Mucosa of descending colon (tissue), 3 donors: ENCODE data around the gene NCKAP5L. TPM values are rescaled to one million over a fixed set of nuclear protein-coding genes. Genes with fewer than 3 reads are reported as not detected.

Experiments
- ATAC-seq: fragments of 200-7000 bp; cut with Tn5 transposase; one replicate; pipeline ENCODE4 v1.9.1; 2020; ENCODE audit warnings: mild to moderate bottlenecking, moderate library complexity
- DNase-seq, 3 donors: peaks; one replicate each; pipeline ENCODE4 v3.0.0-alpha.2; 2020
- H3K36me3 ChIP-seq: fragments of 200-600 bp; one replicate; pipeline ENCODE4 v1.8.0; 2021; ENCODE audit warnings: low read depth, mild to moderate bottlenecking
- H3K4me1 ChIP-seq: fragments of 200-600 bp; one replicate; pipeline ENCODE4 v1.8.0; 2021; ENCODE audit warnings: low read depth, mild to moderate bottlenecking
- H3K4me3 ChIP-seq: fragments of 200-600 bp; one replicate; pipeline ENCODE4 v1.8.0; 2021; ENCODE audit warnings: mild to moderate bottlenecking
- H3K9me3 ChIP-seq: fragments of 200-600 bp; one replicate; pipeline ENCODE4 v1.8.0; 2021; ENCODE audit warnings: mild to moderate bottlenecking
- intact Hi-C, 2 donors: fragments of 100-400 bp; cut with DNase I in 1 of 2; cut with micrococcal nuclease in 1 of 2; formaldehyde crosslinking; loops; one replicate each; pipeline versions ENCODE4 v1.11.0 to v1.11.1; 2022; cut with DNase I, micrococcal nuclease
- total RNA-seq, 3 donors: library from RNA; stranded (reverse); fragmentation: NEBNext Ultra II Directional in 2 of 3; extraction: Animal tissue kit (Norgen Biotek cat#: 25700) in 2 of 3; gene quantifications; one replicate each; pipeline versions ENCODE4 v1.2.1 to v1.2.4, GENCODE V29; 2021 to 2023
- TF ChIP-seq, protein P1 (sequence below): fragments of 200-600 bp; IDR thresholded peaks from one replicate; pipeline ENCODE4 v1.8.0; 2022; ENCODE audit warnings: antibody characterized with exemption, mild to moderate bottlenecking
- donor health status: DM: no; HTN: no; CAD: no; lungs with moderate emphysema.
- donor health status: DM: no; HTN: no; CAD: no.
- donor health status: DM: no; HTN: yes; CAD: no.

The NCKAP5L gene
- total RNA-seq, 3 donors from 2014 or later, result 2.5 to 17.7 (median 4.7) TPM

DNA sequence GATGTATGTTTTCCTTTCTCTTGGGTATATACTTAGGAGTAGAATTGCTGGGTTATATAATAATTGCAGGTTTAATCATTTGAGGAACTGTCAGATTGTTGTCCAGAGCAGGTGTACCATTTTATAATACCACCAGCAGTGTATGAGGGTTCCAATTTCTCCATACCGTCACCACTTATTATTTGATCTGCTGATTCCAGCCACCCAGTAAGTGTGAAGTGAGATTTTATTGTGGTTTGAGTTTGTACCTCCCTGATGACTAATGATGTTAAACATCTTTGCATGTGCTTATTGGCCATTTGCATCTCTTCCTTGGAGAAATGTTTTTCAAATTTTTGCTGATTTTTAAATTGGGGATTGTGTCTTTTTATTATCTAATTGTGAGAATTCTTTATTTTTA, 15.1 kb downstream of the NCKAP5L start:
- Histone ChIP-seq H3K9me3 (no peaks in the 10 kb centered on the region), H3K4me3 (no peak overlapping the region), H3K4me1 (peaks cover 3% of the 10 kb centered on the region), H3K36me3 (no peaks in the 10 kb centered on the region)
- intact Hi-C loops, result no loop called here
- no peak for DNase-seq
- no peak for ATAC-seq
- TF ChIP-seq, protein P1, sequence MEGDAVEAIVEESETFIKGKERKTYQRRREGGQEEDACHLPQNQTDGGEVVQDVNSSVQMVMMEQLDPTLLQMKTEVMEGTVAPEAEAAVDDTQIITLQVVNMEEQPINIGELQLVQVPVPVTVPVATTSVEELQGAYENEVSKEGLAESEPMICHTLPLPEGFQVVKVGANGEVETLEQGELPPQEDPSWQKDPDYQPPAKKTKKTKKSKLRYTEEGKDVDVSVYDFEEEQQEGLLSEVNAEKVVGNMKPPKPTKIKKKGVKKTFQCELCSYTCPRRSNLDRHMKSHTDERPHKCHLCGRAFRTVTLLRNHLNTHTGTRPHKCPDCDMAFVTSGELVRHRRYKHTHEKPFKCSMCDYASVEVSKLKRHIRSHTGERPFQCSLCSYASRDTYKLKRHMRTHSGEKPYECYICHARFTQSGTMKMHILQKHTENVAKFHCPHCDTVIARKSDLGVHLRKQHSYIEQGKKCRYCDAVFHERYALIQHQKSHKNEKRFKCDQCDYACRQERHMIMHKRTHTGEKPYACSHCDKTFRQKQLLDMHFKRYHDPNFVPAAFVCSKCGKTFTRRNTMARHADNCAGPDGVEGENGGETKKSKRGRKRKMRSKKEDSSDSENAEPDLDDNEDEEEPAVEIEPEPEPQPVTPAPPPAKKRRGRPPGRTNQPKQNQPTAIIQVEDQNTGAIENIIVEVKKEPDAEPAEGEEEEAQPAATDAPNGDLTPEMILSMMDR, result no peak

DNA sequence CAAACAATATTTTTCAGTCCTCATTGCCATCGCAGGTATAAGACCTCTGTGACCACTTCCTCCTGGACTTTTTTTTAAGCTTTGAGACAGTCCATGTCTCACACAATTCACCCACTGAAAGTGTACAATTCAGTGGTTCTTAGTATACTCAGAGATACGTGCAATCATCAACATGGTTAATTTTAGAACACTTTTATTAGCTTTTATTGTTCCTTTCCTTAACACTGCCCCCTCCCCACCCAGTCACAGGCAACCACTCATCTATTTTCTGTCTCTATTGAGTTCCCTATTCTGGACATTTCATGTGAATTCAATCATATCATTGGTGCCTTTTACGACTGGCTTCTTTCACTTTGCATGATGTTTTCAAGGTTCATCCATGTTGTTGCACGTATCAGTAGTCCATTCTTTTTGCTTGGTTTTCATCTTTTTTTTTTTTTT, 16.2 kb downstream of the NCKAP5L start:
- H3K9me3 ChIP-seq, result no peaks in the 10 kb centered on the region
- intact Hi-C loops, result no loop called here
- ATAC-seq (no peak), DNase-seq (no peak)
- no peaks in the 10 kb centered on the region for H3K36me3 ChIP-seq
- peaks cover 3% of the 10 kb centered on the region for H3K4me1 ChIP-seq
- TF ChIP-seq, protein P1, result no peak
- no peak overlapping the region for H3K4me3 ChIP-seq

DNA sequence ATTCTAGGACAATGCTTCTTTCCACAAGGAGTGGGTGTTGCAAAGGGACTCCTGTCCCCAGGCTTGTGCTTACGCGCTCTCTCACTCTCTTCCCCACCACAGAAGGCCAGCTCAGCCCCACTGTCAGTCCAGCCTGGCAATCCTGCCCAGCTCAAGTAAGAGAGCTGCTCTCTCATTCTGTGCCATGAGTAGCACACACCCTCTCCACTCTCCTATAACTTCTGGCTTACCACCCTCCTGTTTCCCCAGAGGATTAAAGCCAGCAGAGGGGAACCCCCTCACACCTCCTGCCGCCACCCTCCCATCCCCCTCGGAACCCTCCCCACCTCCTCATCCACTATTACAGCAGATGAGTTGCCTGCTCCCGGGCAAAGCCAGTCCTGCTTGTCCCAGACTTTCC, 17.1 kb downstream of the NCKAP5L start:
- Histone ChIP-seq H3K9me3 (no peaks in the 10 kb centered on the region), H3K36me3 (no peaks in the 10 kb centered on the region), H3K4me1 (peaks cover 3% of the 10 kb centered on the region), H3K4me3 (no peak overlapping the region)
- TF ChIP-seq, protein P1, result no peak
- DNase-seq (no peak), ATAC-seq (no peak)
- intact Hi-C loops, result no loop called here

DNA sequence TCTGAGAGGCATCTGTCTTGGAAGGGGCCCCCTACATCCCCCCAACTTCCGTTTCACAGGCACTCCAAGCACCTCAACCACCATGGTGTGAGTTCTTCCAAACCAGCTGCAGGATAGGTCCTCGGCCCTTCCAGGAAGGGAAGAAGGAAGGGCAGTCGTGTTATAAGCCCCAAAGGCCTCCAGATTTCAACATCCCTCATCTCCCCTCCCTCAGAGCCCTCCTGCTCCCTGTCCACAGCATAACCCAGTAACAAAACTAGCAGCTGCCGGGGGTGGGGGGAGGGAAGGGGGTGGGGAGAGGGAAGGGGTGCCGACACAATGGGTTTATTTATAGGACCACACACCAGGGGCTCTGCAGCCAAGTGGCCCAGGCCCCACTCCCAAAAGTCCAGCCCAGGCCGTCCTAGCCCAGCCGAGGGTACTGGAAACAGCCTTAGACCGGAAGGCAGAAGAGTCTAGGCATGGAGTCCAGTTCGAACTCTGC, 18.3 kb downstream of the NCKAP5L start:
- ATAC-seq (no peak), DNase-seq (no peak)
- no peaks in the 10 kb centered on the region for H3K9me3 ChIP-seq
- no peak overlapping the region for H3K4me3 ChIP-seq
- H3K4me1 ChIP-seq, result peaks cover 3% of the 10 kb centered on the region
- H3K36me3 ChIP-seq, result no peaks in the 10 kb centered on the region
- TF ChIP-seq, protein P1, result no peak
- intact Hi-C loops, result no loop called here

DNA sequence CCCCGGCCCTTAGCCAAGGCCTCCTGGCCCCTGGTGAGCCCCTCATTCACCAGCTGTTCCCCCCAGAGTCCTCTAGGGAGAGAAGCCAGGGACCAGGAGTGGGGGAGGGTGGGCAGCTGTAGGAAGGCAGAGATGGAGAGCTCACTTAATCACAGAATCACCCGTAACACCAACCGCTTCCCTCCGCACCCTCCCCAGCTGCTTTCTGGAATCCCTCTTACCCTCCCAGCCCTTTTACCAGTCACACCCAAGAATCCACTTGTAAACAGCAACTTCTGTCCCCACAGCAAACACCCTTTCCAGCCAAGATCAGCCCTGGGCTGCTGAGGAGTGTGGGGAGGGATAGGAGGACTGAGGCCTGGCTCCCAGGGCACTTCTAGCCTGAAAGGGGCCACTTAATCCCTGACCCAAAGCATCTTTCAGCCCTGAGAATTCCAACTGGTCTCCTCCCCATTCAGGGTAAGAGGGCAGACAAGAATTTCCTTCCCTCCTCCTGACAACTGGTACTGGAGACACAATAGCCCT, 18.8 kb downstream of the NCKAP5L start:
- DNase-seq, result no peak
- TF ChIP-seq, protein P1, result no peak
- H3K4me3 ChIP-seq, result no peak overlapping the region
- peaks cover 3% of the 10 kb centered on the region for H3K4me1 ChIP-seq
- peak; percentile 47 for ATAC-seq
- H3K9me3 ChIP-seq, result no peaks in the 10 kb centered on the region
- no peaks in the 10 kb centered on the region for H3K36me3 ChIP-seq
- intact Hi-C loops, result no loop called here
